GM23338 (cell line): ENCODE data around the gene SYNPO2.

Experiments used
- EZH2 ChIP-seq: fragments of 200-600 bp; sonication (generic); IDR thresholded peaks from one replicate; pipeline ENCODE4 v1.8.0; 2017; ENCODE audit warnings: antibody characterized with exemption, mild to moderate bottlenecking, low read depth; ENCODE audit not compliant: unreplicated experiment
- TF ChIP-seq, protein P1 (sequence below), 2 experiments: fragments of 200-600 bp in 1 of 2; sonication (generic) in 1 of 2; conservative IDR thresholded peaks; 2 replicates each; pipeline versions ENCODE4 v1.5.1 to v1.6.1; 2016 to 2017; ENCODE audit warnings: antibody characterized with exemption in 2 of 2, low read depth in 2 of 2, mild to moderate bottlenecking in 2 of 2, moderate library complexity in 1 of 2
- TF ChIP-seq, protein P2 (sequence below): IDR thresholded peaks from one replicate; pipeline ENCODE4 v1.6.1; 2018; ENCODE audit warnings: antibody characterized with exemption; ENCODE audit not compliant: unreplicated experiment

DNA sequence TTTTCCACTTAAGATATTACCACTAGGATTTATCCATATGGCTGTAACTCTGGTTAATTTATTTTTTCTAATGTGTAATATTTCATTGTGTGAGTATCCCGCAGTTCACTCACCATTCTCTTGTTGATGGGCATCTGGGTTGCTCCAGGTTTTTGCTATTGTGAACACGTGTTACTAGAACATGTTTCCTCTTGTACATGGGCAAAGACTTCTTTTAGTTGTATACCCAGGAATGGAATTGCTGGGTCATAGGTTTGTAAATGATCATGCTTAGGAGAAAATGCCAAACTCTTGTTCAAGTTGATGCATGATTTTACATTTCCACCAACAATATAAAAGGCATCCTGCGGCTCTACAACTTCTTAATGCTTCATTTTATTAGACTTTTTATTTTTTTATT, 26.8 kb downstream of the SYNPO2 start:
- TF ChIP-seq, protein P1, sequence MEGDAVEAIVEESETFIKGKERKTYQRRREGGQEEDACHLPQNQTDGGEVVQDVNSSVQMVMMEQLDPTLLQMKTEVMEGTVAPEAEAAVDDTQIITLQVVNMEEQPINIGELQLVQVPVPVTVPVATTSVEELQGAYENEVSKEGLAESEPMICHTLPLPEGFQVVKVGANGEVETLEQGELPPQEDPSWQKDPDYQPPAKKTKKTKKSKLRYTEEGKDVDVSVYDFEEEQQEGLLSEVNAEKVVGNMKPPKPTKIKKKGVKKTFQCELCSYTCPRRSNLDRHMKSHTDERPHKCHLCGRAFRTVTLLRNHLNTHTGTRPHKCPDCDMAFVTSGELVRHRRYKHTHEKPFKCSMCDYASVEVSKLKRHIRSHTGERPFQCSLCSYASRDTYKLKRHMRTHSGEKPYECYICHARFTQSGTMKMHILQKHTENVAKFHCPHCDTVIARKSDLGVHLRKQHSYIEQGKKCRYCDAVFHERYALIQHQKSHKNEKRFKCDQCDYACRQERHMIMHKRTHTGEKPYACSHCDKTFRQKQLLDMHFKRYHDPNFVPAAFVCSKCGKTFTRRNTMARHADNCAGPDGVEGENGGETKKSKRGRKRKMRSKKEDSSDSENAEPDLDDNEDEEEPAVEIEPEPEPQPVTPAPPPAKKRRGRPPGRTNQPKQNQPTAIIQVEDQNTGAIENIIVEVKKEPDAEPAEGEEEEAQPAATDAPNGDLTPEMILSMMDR (conservative IDR thresholded peaks at IDR 0.05; ENCODE audit: low read depth in 2 of 2), result no peak
- TF ChIP-seq, protein P2, sequence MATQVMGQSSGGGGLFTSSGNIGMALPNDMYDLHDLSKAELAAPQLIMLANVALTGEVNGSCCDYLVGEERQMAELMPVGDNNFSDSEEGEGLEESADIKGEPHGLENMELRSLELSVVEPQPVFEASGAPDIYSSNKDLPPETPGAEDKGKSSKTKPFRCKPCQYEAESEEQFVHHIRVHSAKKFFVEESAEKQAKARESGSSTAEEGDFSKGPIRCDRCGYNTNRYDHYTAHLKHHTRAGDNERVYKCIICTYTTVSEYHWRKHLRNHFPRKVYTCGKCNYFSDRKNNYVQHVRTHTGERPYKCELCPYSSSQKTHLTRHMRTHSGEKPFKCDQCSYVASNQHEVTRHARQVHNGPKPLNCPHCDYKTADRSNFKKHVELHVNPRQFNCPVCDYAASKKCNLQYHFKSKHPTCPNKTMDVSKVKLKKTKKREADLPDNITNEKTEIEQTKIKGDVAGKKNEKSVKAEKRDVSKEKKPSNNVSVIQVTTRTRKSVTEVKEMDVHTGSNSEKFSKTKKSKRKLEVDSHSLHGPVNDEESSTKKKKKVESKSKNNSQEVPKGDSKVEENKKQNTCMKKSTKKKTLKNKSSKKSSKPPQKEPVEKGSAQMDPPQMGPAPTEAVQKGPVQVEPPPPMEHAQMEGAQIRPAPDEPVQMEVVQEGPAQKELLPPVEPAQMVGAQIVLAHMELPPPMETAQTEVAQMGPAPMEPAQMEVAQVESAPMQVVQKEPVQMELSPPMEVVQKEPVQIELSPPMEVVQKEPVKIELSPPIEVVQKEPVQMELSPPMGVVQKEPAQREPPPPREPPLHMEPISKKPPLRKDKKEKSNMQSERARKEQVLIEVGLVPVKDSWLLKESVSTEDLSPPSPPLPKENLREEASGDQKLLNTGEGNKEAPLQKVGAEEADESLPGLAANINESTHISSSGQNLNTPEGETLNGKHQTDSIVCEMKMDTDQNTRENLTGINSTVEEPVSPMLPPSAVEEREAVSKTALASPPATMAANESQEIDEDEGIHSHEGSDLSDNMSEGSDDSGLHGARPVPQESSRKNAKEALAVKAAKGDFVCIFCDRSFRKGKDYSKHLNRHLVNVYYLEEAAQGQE, result no peak
- TF ChIP-seq EZH2, result no peak
